Mesodermal cell (in vitro differentiated cells): ENCODE results near the gene EFCAB8.
"Not testable (repeated sequence)": the region's sequence is repeated elsewhere in the genome, so short reads cannot be mapped to it uniquely, and the experiment has no call there.

Experiments used
- H3K27ac ChIP-seq: 2 replicates; pipeline ENCODE4 v1.7.0; 2013; ENCODE audit warnings: mild to moderate bottlenecking, low read depth, low read length, moderate library complexity; ENCODE audit not compliant: severe bottlenecking
- H3K36me3 ChIP-seq: 2 replicates; pipeline ENCODE4 v1.7.1; 2013; ENCODE audit warnings: mild to moderate bottlenecking, low read length, moderate library complexity; ENCODE audit not compliant: control insufficient read depth, insufficient read depth
- H3K4me1 ChIP-seq: one replicate; pipeline ENCODE4 v1.7.1; 2013; ENCODE audit warnings: mild to moderate bottlenecking, low read length; ENCODE audit not compliant: insufficient read depth, control insufficient read depth, poor library complexity, severe bottlenecking
- H3K4me3 ChIP-seq: 2 replicates; pipeline ENCODE4 v1.7.0; 2013; ENCODE audit warnings: low read length, control low read depth, mild to moderate bottlenecking; ENCODE audit not compliant: insufficient read depth, poor library complexity, severe bottlenecking; ENCODE audit errors: extremely low read depth
- H3K9me3 ChIP-seq: 2 replicates; pipeline ENCODE4 v1.7.1; 2013; ENCODE audit warnings: mild to moderate bottlenecking, low read length, moderate library complexity; ENCODE audit not compliant: control insufficient read depth
- WGBS, 2 experiments: methylation state at CpG; one replicate each; pipeline ENCODE4 v1.1.5; 2013; ENCODE audit warnings: missing lambda C conversion rate in 2 of 2; ENCODE audit not compliant: insufficient coverage in 2 of 2; 5-methylcytosine and 5-hydroxymethylcytosine counted together

Gene EFCAB8

GRCh38 chr20:32894711-32895355 is 36.1 kb downstream of the EFCAB8 start:
- Histone ChIP-seq H3K4me1 (peaks cover 3% of the 10 kb centered on the region), H3K9me3 (no peaks in the 10 kb centered on the region), H3K36me3 (no peaks in the 10 kb centered on the region), H3K4me3 (no peak overlapping the region), H3K27ac (no peak overlapping the region)
- WGBS, 2 experiments, result 86 to 90% methylated on average over 7 to 9 of the region's 9 CpGs

- WGBS, 2 experiments, result 91 to 98% methylated on average over 10 to 18 of the region's 18 CpGs
- Histone ChIP-seq H3K27ac (no peak overlapping the region), H3K4me1 (peaks cover 3% of the 10 kb centered on the region), H3K4me3 (no peak overlapping the region), H3K9me3 (no peaks in the 10 kb centered on the region), H3K36me3 (no peaks in the 10 kb centered on the region)
These were observed 38.0 kb downstream of the EFCAB8 start for GRCh38 chr20:32896521-32897280.

- H3K9me3 ChIP-seq, result no peaks in the 10 kb centered on the region
- H3K4me1 ChIP-seq, result peaks cover 3% of the 10 kb centered on the region
- H3K36me3 ChIP-seq, result no peaks in the 10 kb centered on the region
- WGBS, 2 experiments, result 40 to 100% methylated on average over 1 of the region's 6 CpGs
- no peak overlapping the region for H3K4me3 ChIP-seq
- H3K27ac ChIP-seq, result no peak overlapping the region
These were observed 40.0 kb downstream of the EFCAB8 start for GRCh38 chr20:32898729-32899128.

- H3K27ac ChIP-seq, result no peak overlapping the region
- H3K4me3 ChIP-seq, result no peak overlapping the region
- H3K36me3 ChIP-seq, result no peaks in the 10 kb centered on the region
- H3K4me1 ChIP-seq, result peaks cover 3% of the 10 kb centered on the region
- no peaks in the 10 kb centered on the region for H3K9me3 ChIP-seq
- WGBS, 2 experiments, result 68 to 72% methylated on average over 21 to 25 of the region's 25 CpGs
These were observed 44.0 kb downstream of the EFCAB8 start for GRCh38 chr20:32902456-32903420.

- no peaks in the 10 kb centered on the region for H3K36me3 ChIP-seq
- H3K4me1 ChIP-seq, result peaks cover 1% of the 10 kb centered on the region
- H3K4me3 ChIP-seq, result no peak overlapping the region
- no peaks in the 10 kb centered on the region for H3K9me3 ChIP-seq
- no peak overlapping the region for H3K27ac ChIP-seq
- 96 to 100% methylated on average over 4 to 5 of the region's 5 CpGs for WGBS, 2 experiments
These were observed 45.0 kb downstream of the EFCAB8 start for GRCh38 chr20:32903666-32904175.

GRCh38 chr20:32904678-32905077 is 46.0 kb downstream of the EFCAB8 start:
- WGBS, 2 experiments, result 91 to 97% methylated on average over 5 to 7 of the region's 7 CpGs
- not testable (repeated sequence) for H3K27ac ChIP-seq, H3K4me3 ChIP-seq, H3K36me3 ChIP-seq, H3K4me1 ChIP-seq, H3K9me3 ChIP-seq

GRCh38 chr20:32906200-32906599 is 47.5 kb downstream of the EFCAB8 start:
- 33 to 88% methylated on average over 1 of the region's 4 CpGs for WGBS, 2 experiments
- H3K4me1 ChIP-seq, result no peaks in the 10 kb centered on the region
- no peak overlapping the region for H3K27ac ChIP-seq
- H3K4me3 ChIP-seq, result no peak overlapping the region
- H3K36me3 ChIP-seq, result no peaks in the 10 kb centered on the region
- no peaks in the 10 kb centered on the region for H3K9me3 ChIP-seq

GRCh38 chr20:32906871-32907495 is 48.3 kb downstream of the EFCAB8 start:
- WGBS, 2 experiments, result 92 to 94% methylated on average over 11 to 13 of the region's 13 CpGs
- no peak overlapping the region for H3K27ac ChIP-seq
- H3K4me1 ChIP-seq, result no peaks in the 10 kb centered on the region
- no peaks in the 10 kb centered on the region for H3K36me3 ChIP-seq
- H3K9me3 ChIP-seq, result no peaks in the 10 kb centered on the region
- H3K4me3 ChIP-seq, result no peak overlapping the region

GRCh38 chr20:32907886-32908285 is 49.2 kb downstream of the EFCAB8 start:
- no peak overlapping the region for H3K4me3 ChIP-seq
- WGBS, 2 experiments, result 77 to 94% methylated on average over 7 to 13 of the region's 13 CpGs
- no peaks in the 10 kb centered on the region for H3K4me1 ChIP-seq
- no peaks in the 10 kb centered on the region for H3K9me3 ChIP-seq
- H3K27ac ChIP-seq, result no peak overlapping the region
- no peaks in the 10 kb centered on the region for H3K36me3 ChIP-seq
